SK-N-MC (cell line): ENCODE results near the gene PCID2.

Experiments
- DNase-seq: peaks from one replicate; pipeline ENCODE4 v3.0.0-alpha.2; 2011; ENCODE audit warnings: low read depth, low spot score
- H3K27ac ChIP-seq: fragments of 200-600 bp; sonication (generic); 2 replicates; pipeline ENCODE4 v1.5.1; 2016; ENCODE audit warnings: mixed run types
- H3K36me3 ChIP-seq: fragments of 200-600 bp; sonication (generic); 2 replicates; pipeline ENCODE4 v1.6.1; 2017; ENCODE audit warnings: antibody characterized with exemption, low read length, mixed read lengths; ENCODE audit not compliant: insufficient read depth
- H3K4me3 ChIP-seq: fragments of 200-600 bp; sonication (generic); 2 replicates; pipeline ENCODE4 v1.5.1; 2016
- H3K9ac ChIP-seq: fragments of 200-600 bp; sonication (generic); 2 replicates; pipeline ENCODE4 v1.8.0; 2017; ENCODE audit warnings: mixed run types, mixed read lengths; ENCODE audit not compliant: insufficient read length
- H3K9me3 ChIP-seq: fragments of 200-600 bp; sonication (generic); 2 replicates; pipeline ENCODE4 v1.6.1; 2017; ENCODE audit warnings: low read depth, mild to moderate bottlenecking, antibody characterized with exemption, low read length, moderate library complexity, mixed read lengths
- EZH2 ChIP-seq: fragments of 200-600 bp; sonication (generic); IDR thresholded peaks from one replicate; pipeline ENCODE4 v1.6.1; 2017; ENCODE audit warnings: antibody characterized with exemption
- FOXP2 ChIP-seq: optimal IDR thresholded peaks from 2 replicates; pipeline ENCODE3; 2011; ENCODE audit warnings: mild to moderate bottlenecking, moderate library complexity; ENCODE audit not compliant: insufficient read depth; ENCODE audit errors: extremely low read length, control extremely low read depth
- POLR2AphosphoS5 ChIP-seq: IDR thresholded peaks from 2 replicates; pipeline ENCODE4 v1.6.1; 2012; ENCODE audit warnings: mild to moderate bottlenecking, low read depth, low read length, borderline replicate concordance

Gene PCID2

DNA sequence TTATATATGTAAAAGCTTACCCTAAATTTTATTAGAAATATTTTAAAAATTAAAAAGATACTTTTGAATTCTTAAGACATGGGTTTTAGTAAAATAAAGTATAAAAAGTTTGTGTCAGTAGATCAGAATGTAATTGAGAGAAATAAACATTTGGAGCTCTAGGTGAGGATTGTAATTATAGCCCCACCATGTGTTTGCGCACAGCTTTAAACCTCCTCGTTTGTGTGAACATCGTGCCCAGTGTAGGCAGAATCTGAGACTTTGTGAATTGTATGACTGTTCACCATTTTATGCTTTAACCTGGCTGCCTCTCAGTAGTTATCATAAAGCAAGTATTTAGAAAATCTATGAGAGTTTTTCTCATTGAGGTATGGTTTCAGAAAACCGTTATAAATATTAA is 30.1 kb upstream of the PCID2 start:
- H3K27ac ChIP-seq, result no peak overlapping the region
- DNase-seq, result no peak
- TF ChIP-seq EZH2 (no peak), POLR2AphosphoS5 (no peak), FOXP2 (no peak)
- H3K9ac ChIP-seq, result no peak overlapping the region
- no peak overlapping the region for H3K4me3 ChIP-seq
- no peaks in the 10 kb centered on the region for H3K9me3 ChIP-seq
- peaks cover 40% of the 10 kb centered on the region for H3K36me3 ChIP-seq

DNA sequence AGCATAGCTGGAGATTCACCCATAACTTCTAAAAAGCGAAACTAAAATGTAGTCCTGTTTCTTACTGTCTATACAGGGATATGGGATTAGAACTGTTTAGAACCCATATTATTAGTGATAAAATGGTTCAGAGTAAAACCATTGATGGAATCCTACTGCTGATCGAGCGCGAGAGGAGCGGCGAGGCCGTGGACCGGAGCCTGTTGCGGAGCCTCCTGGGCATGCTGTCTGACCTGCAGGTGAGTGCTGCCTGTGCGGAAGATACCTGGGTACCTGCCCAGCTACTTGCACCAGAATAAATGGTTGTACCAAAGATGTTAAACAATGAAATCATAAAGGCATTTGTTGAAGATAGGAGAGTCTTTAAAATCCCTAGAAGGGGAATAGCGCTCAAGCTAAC is 24.6 kb upstream of the PCID2 start:
- no peak for TF ChIP-seq EZH2
- no peak for TF ChIP-seq FOXP2
- no peak for TF ChIP-seq POLR2AphosphoS5
- no peaks in the 10 kb centered on the region for H3K9me3 ChIP-seq
- no peak for DNase-seq
- H3K4me3 ChIP-seq, result no peak overlapping the region
- H3K27ac ChIP-seq, result no peak overlapping the region
- peaks cover 29% of the 10 kb centered on the region for H3K36me3 ChIP-seq
- no peak overlapping the region for H3K9ac ChIP-seq

DNA sequence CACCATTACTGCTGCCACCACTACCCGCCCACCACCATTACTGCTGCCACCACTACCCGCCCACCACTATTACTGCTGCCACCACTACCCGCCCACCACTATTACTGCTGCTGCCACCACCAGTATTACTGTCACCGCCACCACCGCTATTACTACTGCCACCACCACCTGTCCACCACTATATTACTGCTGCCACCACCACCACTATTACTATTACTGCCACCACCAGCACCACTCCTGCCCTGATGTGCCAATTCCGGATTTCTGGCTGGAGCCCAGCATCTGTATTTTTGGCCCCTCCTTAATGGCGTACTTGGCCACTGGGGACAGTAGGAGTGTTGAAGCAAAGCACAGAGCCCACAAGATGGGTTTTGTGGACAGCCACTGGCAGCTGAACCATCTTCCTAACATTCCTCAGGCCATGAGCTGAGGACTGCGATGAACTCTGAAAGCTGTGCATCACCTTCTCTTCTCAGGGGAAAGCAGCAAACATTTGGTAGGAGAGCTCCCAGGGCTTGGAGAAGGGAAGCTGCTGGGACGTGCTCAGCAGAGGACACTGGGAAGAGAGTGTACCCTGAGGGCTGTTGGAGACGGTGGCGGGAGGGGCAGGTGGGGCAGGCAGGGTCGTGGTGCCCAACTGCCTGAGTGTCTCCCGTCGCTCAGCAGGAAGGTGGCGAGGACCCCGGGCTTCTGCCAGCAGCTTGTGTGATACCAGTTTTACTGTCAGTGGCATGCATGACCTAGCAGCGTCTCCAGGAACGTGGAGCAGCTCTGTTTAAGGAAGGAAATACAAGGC is 23.9 kb upstream of the PCID2 start:
- Histone ChIP-seq H3K9ac (no peak overlapping the region), H3K9me3 (no peaks in the 10 kb centered on the region), H3K4me3 (no peak overlapping the region), H3K36me3 (peaks cover 29% of the 10 kb centered on the region; the same call in 1 of the 2 replicates), H3K27ac (no peak overlapping the region)
- TF ChIP-seq EZH2, result no peak
- DNase-seq, result no peak

DNA sequence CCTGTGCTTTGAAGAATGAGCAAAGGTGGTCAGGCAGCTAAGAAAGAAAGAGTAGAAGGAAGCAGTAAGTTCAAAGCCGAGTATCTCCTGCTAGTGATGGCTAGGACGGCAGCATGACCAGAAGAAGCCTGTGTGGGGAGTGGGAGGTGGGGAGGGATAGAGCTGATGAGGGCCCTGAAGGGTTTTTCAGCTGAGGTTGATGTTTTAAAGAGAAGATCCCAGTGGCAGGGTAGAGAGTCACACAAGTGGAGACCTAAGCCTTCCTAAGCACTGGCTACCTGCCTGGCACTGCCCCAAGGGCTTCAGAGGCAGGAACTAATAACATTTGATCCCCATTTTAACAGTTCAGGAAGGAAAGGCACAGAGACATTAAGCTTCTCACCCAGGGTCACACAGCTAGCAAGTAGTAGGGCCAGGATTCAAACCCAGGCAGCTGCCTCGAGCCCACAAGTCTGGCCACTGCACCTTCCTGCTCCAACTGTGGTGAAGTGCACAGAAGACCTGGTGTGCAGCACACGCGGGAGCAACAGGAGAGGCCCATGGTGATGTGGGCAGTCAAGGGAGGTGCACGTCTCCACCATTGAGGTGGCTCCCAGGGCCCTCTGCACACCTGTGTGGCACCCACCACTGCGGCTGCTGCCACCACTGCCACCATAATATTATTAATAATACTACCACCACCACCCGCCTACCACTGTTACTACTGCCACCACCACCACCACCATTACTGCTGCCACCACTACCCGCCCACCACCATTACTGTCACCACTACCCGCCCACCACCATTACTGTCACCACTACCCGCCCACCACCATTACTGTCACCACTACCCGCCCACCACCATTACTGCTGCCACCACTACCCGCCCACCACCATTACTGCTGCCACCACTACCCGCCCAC is 23.1 kb upstream of the PCID2 start:
- no peak for DNase-seq
- no peak overlapping the region for H3K4me3 ChIP-seq
- peaks cover 25% of the 10 kb centered on the region; the same call in 1 of the 2 replicates for H3K36me3 ChIP-seq
- no peaks in the 10 kb centered on the region for H3K9me3 ChIP-seq
- no peak overlapping the region for H3K27ac ChIP-seq
- H3K9ac ChIP-seq, result no peak overlapping the region
- TF ChIP-seq EZH2 (no peak), FOXP2 (no peak), POLR2AphosphoS5 (no peak)

DNA sequence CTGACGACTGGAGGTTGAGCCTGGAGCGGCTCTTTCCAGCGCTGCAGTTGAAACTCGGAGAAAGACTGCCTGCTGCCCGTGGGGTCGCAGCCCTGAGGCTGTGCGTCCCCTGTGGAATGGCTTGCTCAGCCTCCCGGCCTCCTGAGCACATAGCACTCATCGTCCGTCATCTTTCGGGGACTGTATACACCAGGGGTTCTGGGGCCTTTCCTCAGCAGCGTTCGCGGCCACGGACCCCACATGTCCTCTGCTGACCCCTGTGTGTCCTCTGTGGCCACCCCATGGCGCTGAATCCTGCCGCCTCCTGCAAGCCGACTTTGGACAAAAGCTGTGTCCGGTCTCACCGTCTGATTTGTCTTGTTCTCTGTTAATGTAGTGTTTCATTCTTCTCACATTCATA is 21.3 kb upstream of the PCID2 start:
- no peak overlapping the region for H3K27ac ChIP-seq
- no peak overlapping the region for H3K4me3 ChIP-seq
- no peak for DNase-seq
- no peaks in the 10 kb centered on the region for H3K9me3 ChIP-seq
- H3K36me3 ChIP-seq, result peaks cover 38% of the 10 kb centered on the region
- no peak overlapping the region for H3K9ac ChIP-seq
- no peak for TF ChIP-seq EZH2
- TF ChIP-seq POLR2AphosphoS5, result no peak
- TF ChIP-seq FOXP2, result no peak

DNA sequence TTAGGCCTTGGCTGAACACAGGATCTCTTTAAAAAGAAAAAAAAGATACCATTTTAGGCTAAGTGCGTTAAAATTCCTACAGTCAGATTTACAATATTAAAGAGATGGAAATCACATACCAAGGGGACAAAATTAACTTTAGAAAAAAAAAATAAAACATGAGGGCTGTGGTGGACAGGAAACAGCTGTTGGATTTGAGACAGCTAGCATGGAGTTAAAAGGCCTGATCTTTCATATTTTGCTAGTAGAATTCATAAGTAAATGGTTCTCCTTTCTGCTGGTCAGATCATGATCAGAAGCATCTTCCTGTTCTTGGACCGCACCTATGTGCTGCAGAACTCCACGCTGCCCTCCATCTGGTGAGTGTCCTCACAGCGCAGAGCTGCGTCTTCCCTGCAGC is 20.7 kb upstream of the PCID2 start:
- Histone ChIP-seq H3K4me3 (no peak overlapping the region), H3K36me3 (peaks cover 43% of the 10 kb centered on the region), H3K27ac (no peak overlapping the region)

DNA sequence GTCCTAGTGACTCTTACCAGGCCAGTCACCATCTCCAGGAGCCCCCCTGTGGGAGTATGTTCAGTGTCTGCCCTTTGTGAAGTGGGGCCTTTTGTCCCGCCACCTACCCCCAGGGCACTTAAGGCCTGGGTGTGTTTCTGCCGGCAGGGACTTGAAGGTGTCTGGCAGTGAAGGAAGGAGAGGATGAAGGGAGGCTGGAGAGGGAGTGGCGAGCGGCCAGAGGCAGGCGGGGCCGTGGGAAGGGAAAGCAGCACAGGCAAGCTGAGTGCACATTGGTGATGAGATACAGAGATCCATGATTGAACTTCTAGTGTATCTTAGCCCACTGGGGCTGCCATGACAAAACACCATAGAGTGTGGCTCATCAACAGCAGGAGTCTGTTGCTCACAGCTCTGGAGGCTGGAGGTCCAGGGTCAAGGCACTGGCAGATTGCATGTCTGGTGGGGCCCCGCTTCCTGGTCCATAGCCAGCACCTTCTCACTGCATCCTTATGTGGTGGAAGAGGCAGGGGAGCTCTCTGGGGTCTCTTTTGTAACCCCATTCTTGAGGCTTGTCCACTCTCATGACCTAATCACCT is 18.5 kb upstream of the PCID2 start:
- no peak for DNase-seq
- TF ChIP-seq POLR2AphosphoS5 (no peak), EZH2 (no peak), FOXP2 (no peak)
- H3K36me3 ChIP-seq, result peaks cover 50% of the 10 kb centered on the region
- H3K4me3 ChIP-seq, result no peak overlapping the region
- no peak overlapping the region for H3K27ac ChIP-seq
- H3K9ac ChIP-seq, result no peak overlapping the region
- H3K9me3 ChIP-seq, result no peaks in the 10 kb centered on the region

More for the DNA sequence above, 20.7 kb upstream of the PCID2 start:
- no peak overlapping the region for H3K9ac ChIP-seq
- DNase-seq, result no peak
- no peaks in the 10 kb centered on the region for H3K9me3 ChIP-seq
- TF ChIP-seq POLR2AphosphoS5 (no peak), EZH2 (no peak), FOXP2 (no peak)

DNA sequence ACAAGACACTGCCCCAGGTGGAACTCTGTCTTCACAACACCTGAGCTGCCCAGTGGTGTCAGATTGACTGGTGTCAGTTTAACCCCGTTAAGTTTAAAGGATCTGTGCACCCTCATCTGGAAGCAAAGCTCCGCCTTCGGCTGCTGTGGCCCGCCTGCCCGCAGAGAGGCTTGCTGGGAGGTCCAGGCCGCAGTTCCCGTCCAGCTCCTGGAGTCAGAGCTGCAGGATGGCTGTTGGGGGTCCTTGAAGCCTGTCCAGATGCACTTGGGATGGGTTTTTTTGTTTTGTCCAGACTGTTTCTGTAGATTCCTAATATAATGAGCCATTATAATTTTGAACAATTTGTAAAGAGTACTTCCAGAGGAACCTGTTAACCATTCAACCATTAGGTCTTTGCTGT is 17.0 kb upstream of the PCID2 start:
- DNase-seq, result no peak
- Histone ChIP-seq H3K36me3 (peaks cover 58% of the 10 kb centered on the region), H3K27ac (no peak overlapping the region), H3K9ac (no peak overlapping the region), H3K4me3 (no peak overlapping the region), H3K9me3 (no peaks in the 10 kb centered on the region)
- TF ChIP-seq FOXP2, result no peak
- no peak for TF ChIP-seq EZH2
- TF ChIP-seq POLR2AphosphoS5, result no peak
